ENCODE data around the gene PRKCE. TPM values are rescaled to one million over a fixed set of nuclear protein-coding genes. Genes with fewer than 3 reads are reported as not detected.
A peak's percentile ranks its signal among the peaks of the same experiment; 100 is the strongest.

Gene PRKCE
- total and polyA plus RNA-seq, 2 donors (not counting 3 experiments of a cell fraction or from before 2014, with no cell fraction given), result 27.9 to 33.9 TPM

- ChIA-PET POLR2A (no interaction called here), CTCF (interaction anchor here (0.8 to 2.3 kb wide), 4 partner anchors 15 to 117 kb away, joined by 3 to 8 read pairs (median 6); no protein-coding TSS in a partner anchor)
- H4K20me1 ChIP-seq (replicated peaks; ENCODE audit: control insufficient read depth, extremely low read depth, insufficient read depth, low read length), result no peaks in the 10 kb centered on the region
- H3K4me3 ChIP-seq (replicated peaks in 1 of 3; ENCODE audit: insufficient read depth in 1 of 3, low read depth in 1 of 3, low read length in 3 of 3), result no peak overlapping the region
- H3K4me1 ChIP-seq (ENCODE audit: control insufficient read depth, extremely low read depth, insufficient read depth, low read length), result peaks cover 13% of the 10 kb centered on the region
- DNase-seq (ENCODE audit: low read depth, low spot score) (no peak), FAIRE-seq (no peak)
- H3K79me2 ChIP-seq (ENCODE audit: control insufficient read depth, insufficient read depth, low read length), result no peaks in the 10 kb centered on the region
- H3K36me3 ChIP-seq (ENCODE audit: control insufficient read depth in 2 of 2, extremely low read depth in 1 of 2, insufficient read depth in 2 of 2, low read length in 2 of 2), result peaks cover 0 to 8% of the 10 kb centered on the region in 2 experiments
- intact Hi-C loops (cut with micrococcal nuclease), result no loop called here
- H2AFZ ChIP-seq (ENCODE audit: low read depth, low read length), result no peak overlapping the region
- H3K9ac ChIP-seq (replicated peaks; ENCODE audit: extremely low read depth, insufficient read depth, low read length), result no peak overlapping the region
- H3K27me3 ChIP-seq (ENCODE audit: control insufficient read depth in 2 of 2, insufficient read depth in 2 of 2, low read length in 2 of 2), result no peaks in the 10 kb centered on the region
- H3K9me1 ChIP-seq (replicated peaks; ENCODE audit: control insufficient read depth, extremely low read depth, insufficient read depth, low read length), result no peaks in the 10 kb centered on the region
- TF ChIP-seq EZH2 (IDR thresholded peaks at IDR 0.05; ENCODE audit: borderline replicate concordance, low read depth, low read length, severe bottlenecking), result no peak
- TF ChIP-seq POLR2AphosphoS5 (IDR thresholded peaks at IDR 0.05; ENCODE audit: insufficient read depth, low read depth, low read length), result no peak
- TF ChIP-seq, protein P1, sequence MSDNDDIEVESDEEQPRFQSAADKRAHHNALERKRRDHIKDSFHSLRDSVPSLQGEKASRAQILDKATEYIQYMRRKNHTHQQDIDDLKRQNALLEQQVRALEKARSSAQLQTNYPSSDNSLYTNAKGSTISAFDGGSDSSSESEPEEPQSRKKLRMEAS (IDR thresholded peaks at IDR 0.05; ENCODE audit: insufficient read depth, insufficient read length), result no peak
- dilution Hi-C loops (cut with MboI; ENCODE audit: extremely low pct_ligation_motif_present, low sequenced_read_pairs), result no loop called here
- H3K4me2 ChIP-seq (ENCODE audit: insufficient read depth, low read length), result no peak overlapping the region
- no TSS peak for BruUV-seq (replicated peaks)
- H3K9me3 ChIP-seq (replicated peaks; ENCODE audit: control insufficient read depth, insufficient read depth, low read length), result no peaks in the 10 kb centered on the region
- no peak overlapping the region for H3K27ac ChIP-seq (ENCODE audit: insufficient read depth, low read depth, low read length)
These were observed 528.7 kb downstream of the PRKCE start for GRCh38 chr2:46180189-46180588.

- POLR2A ChIA-PET, result no interaction called here
- no peaks in the 10 kb centered on the region for H3K9me1 ChIP-seq (replicated peaks; ENCODE audit: control insufficient read depth, extremely low read depth, insufficient read depth, low read length)
- no peak overlapping the region for H3K27ac ChIP-seq (ENCODE audit: insufficient read depth, low read depth, low read length)
- dilution Hi-C loops (cut with MboI; ENCODE audit: extremely low pct_ligation_motif_present, low sequenced_read_pairs) (no loop called here), intact Hi-C loops (cut with micrococcal nuclease) (no loop called here)
- peaks cover 13% of the 10 kb centered on the region for H3K4me1 ChIP-seq (ENCODE audit: control insufficient read depth, extremely low read depth, insufficient read depth, low read length)
- no peaks in the 10 kb centered on the region for H3K79me2 ChIP-seq (ENCODE audit: control insufficient read depth, insufficient read depth, low read length)
- H3K36me3 ChIP-seq (ENCODE audit: control insufficient read depth in 2 of 2, extremely low read depth in 1 of 2, insufficient read depth in 2 of 2, low read length in 2 of 2), result peaks cover 0 to 12% of the 10 kb centered on the region in 2 experiments
- no peak for DNase-seq (ENCODE audit: low read depth, low spot score)
- BruUV-seq (replicated peaks), result no TSS peak
- H4K20me1 ChIP-seq (replicated peaks; ENCODE audit: control insufficient read depth, extremely low read depth, insufficient read depth, low read length), result no peaks in the 10 kb centered on the region
- no peak overlapping the region for H3K9ac ChIP-seq (replicated peaks; ENCODE audit: extremely low read depth, insufficient read depth, low read length)
- H3K27me3 ChIP-seq (ENCODE audit: control insufficient read depth in 2 of 2, insufficient read depth in 2 of 2, low read length in 2 of 2), result no peaks in the 10 kb centered on the region
- peak; percentile 24 for FAIRE-seq
- H3K4me2 ChIP-seq (ENCODE audit: insufficient read depth, low read length), result no peak overlapping the region
- no peak overlapping the region for H2AFZ ChIP-seq (ENCODE audit: low read depth, low read length)
- CTCF ChIA-PET, result no interaction called here
- no peak for TF ChIP-seq JUN (IDR thresholded peaks at IDR 0.05; ENCODE audit: borderline replicate concordance, insufficient read depth, insufficient read length, low read depth)
- H3K9me3 ChIP-seq (replicated peaks; ENCODE audit: control insufficient read depth, insufficient read depth, low read length), result no peaks in the 10 kb centered on the region
- H3K4me3 ChIP-seq (replicated peaks in 1 of 3; ENCODE audit: insufficient read depth in 1 of 3, low read depth in 1 of 3, low read length in 3 of 3), result no peak overlapping the region
These were observed 529.8 kb downstream of the PRKCE start for GRCh38 chr2:46181306-46181705.
